Effector CD8-positive, alpha-beta T cell (primary cell): Measurements from ENCODE around the gene SSC5D.

ENCODE experiments used
- DNase-seq: peaks from one replicate; lab custom pipeline; 2025; lab: John Stamatoyannopoulos, UW

Gene SSC5D

GRCh38 chr19:55454787-55455243 is 33.4 kb upstream of the SSC5D start:
- DNase-seq: peak; percentile 9

- no peak for DNase-seq
These were observed 32.5 kb upstream of the SSC5D start for GRCh38 chr19:55455576-55456235.

- DNase-seq: no peak
These were observed 31.9 kb upstream of the SSC5D start for GRCh38 chr19:55456347-55456746.

GRCh38 chr19:55457683-55458457 is 30.4 kb upstream of the SSC5D start:
- DNase-seq: no peak

- DNase-seq: no peak
These were observed 28.7 kb upstream of the SSC5D start for GRCh38 chr19:55459551-55459949.

- DNase-seq: no peak
These were observed 28.1 kb upstream of the SSC5D start for GRCh38 chr19:55459950-55460657.

- peak; percentile 17 for DNase-seq
These were observed 27.5 kb upstream of the SSC5D start for GRCh38 chr19:55460670-55461258.

- peak; percentile 100 for DNase-seq
These were observed 26.8 kb upstream of the SSC5D start, which contains the start of gene ISOC2 for GRCh38 chr19:55461259-55461973. Gene ISOC2, minus strand, starts transcription at chr19:55461642. Its CDS starts 5,156 bp downstream, at chr19:55456486.

- DNase-seq: no peak
These were observed 26.1 kb upstream of the SSC5D start for GRCh38 chr19:55461974-55462626.

GRCh38 chr19:55462722-55463121 is 25.5 kb upstream of the SSC5D start:
- no peak for DNase-seq

- DNase-seq: no peak
These were observed 24.6 kb upstream of the SSC5D start for GRCh38 chr19:55463583-55464031.

- no peak for DNase-seq
These were observed 24.1 kb upstream of the SSC5D start for GRCh38 chr19:55464039-55464661.

- no peak for DNase-seq
These were observed 23.6 kb upstream of the SSC5D start, which contains the start of gene C19orf85 for GRCh38 chr19:55464662-55465054. Gene C19orf85, minus strand, starts transcription at chr19:55464751. Its CDS starts 197 bp downstream, at chr19:55464554.

GRCh38 chr19:55465460-55466240 is 22.6 kb upstream of the SSC5D start:
- DNase-seq: no peak

- no peak for DNase-seq
These were observed 22.0 kb upstream of the SSC5D start for GRCh38 chr19:55466241-55466614.

GRCh38 chr19:55467236-55468053 is 20.8 kb upstream of the SSC5D start:
- DNase-seq: peak; percentile 61

GRCh38 chr19:55468054-55468393 is 20.2 kb upstream of the SSC5D start:
- DNase-seq: no peak

GRCh38 chr19:55471266-55471665 is 17.0 kb upstream of the SSC5D start:
- no peak for DNase-seq

- no peak for DNase-seq
These were observed 15.8 kb upstream of the SSC5D start for GRCh38 chr19:55472463-55472862.
